Measurements from ENCODE around the gene MCC. TPM values are rescaled to one million over a fixed set of nuclear protein-coding genes. Genes with fewer than 3 reads are reported as not detected.
A peak's percentile ranks its signal among the peaks of the same experiment; 100 is the strongest.

The MCC gene
- total RNA-seq, 1 experiment from 2014 or later = 7.6 TPM

- no peak overlapping the region for H2AFZ ChIP-seq (ENCODE audit: low read length)
- H3T11ph ChIP-seq (ENCODE audit: low read length) = no peak overlapping the region
- H3K27me3 ChIP-seq (ENCODE audit: insufficient read depth, low read length) = no peaks in the 10 kb centered on the region
- H3K9me3 ChIP-seq (ENCODE audit: control insufficient read depth, low read depth, low read length) = no peaks in the 10 kb centered on the region
- H3K9ac ChIP-seq (ENCODE audit: extremely low read depth, insufficient read length, low read length) = no peak overlapping the region
- no peak overlapping the region for H3K23ac ChIP-seq (ENCODE audit: insufficient read length, low read depth, low read length)
- no peaks in the 10 kb centered on the region for H3K23me2 ChIP-seq (ENCODE audit: insufficient read length, low read depth, low read length, poor library complexity, severe bottlenecking)
- no peak for DNase-seq
- H3K18ac ChIP-seq (ENCODE audit: insufficient read length, low read depth, low read length) = no peak overlapping the region
- H3K4me2 ChIP-seq (ENCODE audit: insufficient read depth, insufficient read length, low read length) = no peak overlapping the region
- no peak overlapping the region for H3K4me3 Mint-ChIP-seq
- TF ChIP-seq, protein P1, sequence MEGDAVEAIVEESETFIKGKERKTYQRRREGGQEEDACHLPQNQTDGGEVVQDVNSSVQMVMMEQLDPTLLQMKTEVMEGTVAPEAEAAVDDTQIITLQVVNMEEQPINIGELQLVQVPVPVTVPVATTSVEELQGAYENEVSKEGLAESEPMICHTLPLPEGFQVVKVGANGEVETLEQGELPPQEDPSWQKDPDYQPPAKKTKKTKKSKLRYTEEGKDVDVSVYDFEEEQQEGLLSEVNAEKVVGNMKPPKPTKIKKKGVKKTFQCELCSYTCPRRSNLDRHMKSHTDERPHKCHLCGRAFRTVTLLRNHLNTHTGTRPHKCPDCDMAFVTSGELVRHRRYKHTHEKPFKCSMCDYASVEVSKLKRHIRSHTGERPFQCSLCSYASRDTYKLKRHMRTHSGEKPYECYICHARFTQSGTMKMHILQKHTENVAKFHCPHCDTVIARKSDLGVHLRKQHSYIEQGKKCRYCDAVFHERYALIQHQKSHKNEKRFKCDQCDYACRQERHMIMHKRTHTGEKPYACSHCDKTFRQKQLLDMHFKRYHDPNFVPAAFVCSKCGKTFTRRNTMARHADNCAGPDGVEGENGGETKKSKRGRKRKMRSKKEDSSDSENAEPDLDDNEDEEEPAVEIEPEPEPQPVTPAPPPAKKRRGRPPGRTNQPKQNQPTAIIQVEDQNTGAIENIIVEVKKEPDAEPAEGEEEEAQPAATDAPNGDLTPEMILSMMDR (conservative IDR thresholded peaks at IDR 0.05) = no peak
- WGBS (ENCODE audit: extremely low coverage, insufficient read length, low lambda C conversion rate) = no CpG with 5 or more reads among the region's 4 CpGs
- no peaks in the 10 kb centered on the region for H3K9me3 Mint-ChIP-seq
- H2AK5ac ChIP-seq (ENCODE audit: insufficient read length, low read length) = no peak overlapping the region
- no peak overlapping the region for H2BK20ac ChIP-seq (ENCODE audit: low read depth, low read length, poor library complexity, severe bottlenecking)
- no peak overlapping the region for H3K14ac ChIP-seq (ENCODE audit: insufficient read depth, low read length)
- no peak overlapping the region for H3K56ac ChIP-seq (ENCODE audit: insufficient read length, low read depth, low read length)
- H3K4me1 Mint-ChIP-seq = peaks cover 23 to 32% of the 10 kb centered on the region in 2 experiments
- no peak overlapping the region for H3K4ac ChIP-seq (ENCODE audit: low read depth, low read length)
- H2BK5ac ChIP-seq (ENCODE audit: insufficient read length, low read length) = no peak overlapping the region
- no peaks in the 10 kb centered on the region for H3K36me3 Mint-ChIP-seq (ENCODE audit: insufficient read depth in 1 of 3, low read depth in 3 of 3)
- no peaks in the 10 kb centered on the region for H3K79me1 ChIP-seq (ENCODE audit: insufficient read depth, low read depth, low read length, poor library complexity, severe bottlenecking)
- H2BK12ac ChIP-seq (ENCODE audit: insufficient read length, low read depth, low read length) = no peak overlapping the region
- H2BK15ac ChIP-seq (ENCODE audit: low read depth, low read length) = no peak overlapping the region
- H3K4me1 ChIP-seq (ENCODE audit: insufficient read depth, low read length) = peaks cover 3% of the 10 kb centered on the region; the same call in 1 of the 2 replicates
- no peak overlapping the region for H3K27ac ChIP-seq (ENCODE audit: insufficient read length, low read depth, low read length)
- H3K27ac Mint-ChIP-seq = peak overlapping the region in 1 of 3 experiments; percentile 65; a peak in 1 of 7 replicates
- no peaks in the 10 kb centered on the region; the same call in 1 of the 2 replicates for H3K79me2 ChIP-seq (ENCODE audit: insufficient read depth, low read length)
- no peaks in the 10 kb centered on the region for H4K20me1 ChIP-seq (ENCODE audit: control insufficient read depth, insufficient read depth, insufficient read length)
- H4K91ac ChIP-seq (ENCODE audit: insufficient read length, low read depth, low read length) = no peak overlapping the region
- H4K5ac ChIP-seq (ENCODE audit: insufficient read length, low read depth, low read length) = no peak overlapping the region
- H4K8ac ChIP-seq (replicated peaks; ENCODE audit: insufficient read length, low read depth, low read length) = no peak overlapping the region
- H3K27me3 Mint-ChIP-seq (ENCODE audit: low read depth) = no peaks in the 10 kb centered on the region
- H2BK120ac ChIP-seq (ENCODE audit: low read depth, low read length, poor library complexity, severe bottlenecking) = no peak overlapping the region
These were observed 330.4 kb downstream of the MCC start for GRCh38 chr5:113157886-113158285.

All from H9 (cell line).